Measurements from ENCODE around the gene TFAP2E.

- TF ChIP-seq CTCF (IDR thresholded peaks at IDR 0.05) (no peak), POLR2A (IDR thresholded peaks at IDR 0.05) (no peak)
Measured at GRCh38 chr1:35530168-35530567, 42.9 kb upstream of the TFAP2E start.

Measured in right lobe of liver (tissue), 4 donors.